GM18951 (cell line): ENCODE data around the gene C2orf68.
"Not testable (repeated sequence)": the region's sequence is repeated elsewhere in the genome, so short reads cannot be mapped to it uniquely, and the experiment has no call there.

Experiments
- POLR2A ChIP-seq: IDR thresholded peaks from 4 replicates; pipeline ENCODE4 v1.6.1; 2011; ENCODE audit warnings: mild to moderate bottlenecking; ENCODE audit not compliant: insufficient read length, insufficient read depth; ENCODE audit errors: extremely low read depth
- in situ Hi-C: fragments of 300-500 bp; cut with MboI; formaldehyde crosslinking; loops from one replicate; pipeline ENCODE4 v1.12.0; 2022; ENCODE audit warnings: low sequenced_read_pairs, mixed read lengths, inconsistent platforms; ENCODE audit not compliant: unreplicated experiment

C2orf68 gene

GRCh38 chr2:85577386-85578242, 34.3 kb downstream of the C2orf68 start, which contains the start of gene VAMP8:
Gene VAMP8 (plus strand): TSS chr2:85577586. CDS start chr2:85577647, 61 bp downstream.
- in situ Hi-C loops: no loop called here

GRCh38 chr2:85577063-85577385, 34.8 kb downstream of the C2orf68 start:
- in situ Hi-C loops: no loop called here
- no peak for TF ChIP-seq POLR2A

More at GRCh38 chr2:85577386-85578242, 34.3 kb downstream of the C2orf68 start, which contains the start of gene VAMP8:
- TF ChIP-seq POLR2A: peak; percentile 65

- TF ChIP-seq POLR2A: no peak
Observed at GRCh38 chr2:85575739-85576138, 36.1 kb downstream of the C2orf68 start.

GRCh38 chr2:85566265-85566664, 45.6 kb downstream of the C2orf68 start:
- in situ Hi-C loops: no loop called here
- TF ChIP-seq POLR2A: no peak

More at GRCh38 chr2:85575739-85576138, 36.1 kb downstream of the C2orf68 start:
- in situ Hi-C loops: no loop called here

GRCh38 chr2:85564144-85564563, 47.7 kb downstream of the C2orf68 start:
- no peak for TF ChIP-seq POLR2A
- in situ Hi-C loops: no loop called here

GRCh38 chr2:85561280-85562212, 50.3 kb downstream of the C2orf68 start, which contains the start of gene GGCX:
Gene GGCX (minus strand): TSS chr2:85561493. CDS start chr2:85561428, 65 bp downstream.
- in situ Hi-C loops: no loop called here
- TF ChIP-seq POLR2A: peak; percentile 95

- TF ChIP-seq POLR2A: no peak
- in situ Hi-C loops: no loop called here
Observed at GRCh38 chr2:85560812-85561279, 51.0 kb downstream of the C2orf68 start.

GRCh38 chr2:85560403-85560726, 51.5 kb downstream of the C2orf68 start:
- in situ Hi-C loops: not testable (repeated sequence)

GRCh38 chr2:85558160-85558559, 53.7 kb downstream of the C2orf68 start:
- no peak for TF ChIP-seq POLR2A

GRCh38 chr2:85557130-85557529, 54.7 kb downstream of the C2orf68 start:
- TF ChIP-seq POLR2A: no peak
- in situ Hi-C loops: no loop called here

More at GRCh38 chr2:85558160-85558559, 53.7 kb downstream of the C2orf68 start:
- in situ Hi-C loops: no loop called here
